Upper lobe of left lung (tissue), 6 donors: ENCODE measurements around the gene EMC8. TPM values are rescaled to one million over a fixed set of nuclear protein-coding genes. Genes with fewer than 3 reads are reported as not detected.
"Not testable (repeated sequence)": the region's sequence is repeated elsewhere in the genome, so short reads cannot be mapped to it uniquely, and the experiment has no call there.

Source experiments
- ATAC-seq, 2 donors: fragments of 200-7000 bp; cut with Tn5 transposase; one replicate each; pipeline ENCODE4 v1.9.1; 2022; ENCODE audit warnings: mild to moderate bottlenecking in 2 of 2, moderate library complexity in 2 of 2; ENCODE audit not compliant: low FRiP score in 2 of 2
- DNase-seq, 2 donors: peaks; one replicate each; pipeline ENCODE4 v3.0.0-alpha.2; 2019 to 2020
- H3K27ac ChIP-seq, 4 donors: fragments of 200-600 bp; sonication (generic); one replicate each; pipeline ENCODE4 v1.5.1; 2016 to 2019
- H3K27me3 ChIP-seq, 4 donors: fragments of 200-600 bp; sonication (generic); one replicate each; pipeline ENCODE4 v1.5.1; 2017 to 2019
- H3K36me3 ChIP-seq, 4 donors: fragments of 200-600 bp; sonication (generic); one replicate each; pipeline ENCODE4 v1.5.1; 2016 to 2019
- H3K4me1 ChIP-seq, 4 donors: fragments of 200-600 bp; sonication (generic); one replicate each; pipeline ENCODE4 v1.5.1; 2018 to 2019
- H3K4me3 ChIP-seq, 4 donors: fragments of 200-600 bp; sonication (generic); one replicate each; pipeline ENCODE4 v1.5.1; 2017 to 2019; ENCODE audit warnings: mild to moderate bottlenecking in 2 of 4, moderate library complexity in 1 of 4
- H3K9me3 ChIP-seq, 4 donors: fragments of 200-600 bp; sonication (generic); one replicate each; pipeline ENCODE4 v1.5.1; 2018 to 2019
- CTCF ChIP-seq, 6 experiments: fragments of 450-650 bp in 4 of 6; fragments of 200-600 bp in 2 of 6; sonication (generic) in 2 of 6; IDR thresholded peaks; one replicate each; pipeline ENCODE4 v1.5.1; 2016 to 2019; ENCODE audit warnings: antibody characterized with exemption in 6 of 6
- EP300 ChIP-seq, 4 donors: sonication (generic); formaldehyde crosslinking; IDR thresholded peaks; one replicate each; pipeline ENCODE4 v1.5.1; 2017; ENCODE audit warnings: antibody characterized with exemption in 4 of 4, control low read depth in 2 of 4
- POLR2A ChIP-seq, 4 donors: fragments of 450-650 bp; IDR thresholded peaks; one replicate each; pipeline ENCODE4 v1.5.1; 2016 to 2017; ENCODE audit warnings: antibody characterized with exemption in 4 of 4, mild to moderate bottlenecking in 2 of 4
- POLR2AphosphoS5 ChIP-seq, 2 donors: sonication (generic); formaldehyde crosslinking; IDR thresholded peaks; one replicate each; pipeline ENCODE4 v1.5.1; 2017; ENCODE audit warnings: antibody characterized with exemption in 2 of 2
- WGBS, 2 donors: methylation state at CpG; one replicate each; pipeline ENCODE4 v1.1.5; 2017 to 2018; 5-methylcytosine and 5-hydroxymethylcytosine counted together
- total RNA-seq, 6 donors: library from RNA; depleted of rRNA in 4 of 6; stranded (reverse); fragments of >200 nt in 4 of 6; gene quantifications; one replicate each; pipeline versions ENCODE4 v1.1.0 to v1.2.1, GENCODE V29; 2016 to 2021
- donor health status: DM: no; HTN: no; CAD: no; lungs with moderate emphysema.
- donor health status: DM: no; HTN: yes; CAD: no; lungs with severe emphysema.

EMC8 gene
- total RNA-seq, 6 donors from 2014 or later: 15.8 to 39.8 (median 25.6) TPM

GRCh38 chr16:85809645-85810044, 10.3 kb upstream of the EMC8 start:
- no peak for TF ChIP-seq POLR2AphosphoS5 (IDR thresholded peaks at IDR 0.05)
- no peak for TF ChIP-seq EP300 (IDR thresholded peaks at IDR 0.05)
- TF ChIP-seq POLR2A (IDR thresholded peaks at IDR 0.05): no peak
- TF ChIP-seq CTCF (IDR thresholded peaks at IDR 0.05): no peak
- H3K4me3 ChIP-seq: no peak overlapping the region
- H3K36me3 ChIP-seq: peaks cover 12 to 27% (median 23%) of the 10 kb centered on the region in 4 donors
- no peaks in the 10 kb centered on the region for H3K9me3 ChIP-seq
- WGBS, 2 donors: 34 to 74% methylated on average over 2 to 10 of the region's 10 CpGs
- H3K27ac ChIP-seq: no peak overlapping the region
- DNase-seq (no peak), ATAC-seq (peak in 1 of 2 donors; percentile 16)
- H3K4me1 ChIP-seq: no peaks in the 10 kb centered on the region
- H3K27me3 ChIP-seq: no peaks in the 10 kb centered on the region

- Histone ChIP-seq H3K9me3 (no peaks in the 10 kb centered on the region), H3K36me3 (peaks cover 12 to 34% (median 28%) of the 10 kb centered on the region in 4 donors), H3K27me3 (no peaks in the 10 kb centered on the region), H3K4me1 (no peaks in the 10 kb centered on the region), H3K27ac (no peak overlapping the region), H3K4me3 (no peak overlapping the region)
- DNase-seq (no peak), ATAC-seq (no peak)
- WGBS, 2 donors: 91 to 97% methylated on average over 7 of the region's 7 CpGs
- TF ChIP-seq CTCF (IDR thresholded peaks at IDR 0.05) (no peak), POLR2A (IDR thresholded peaks at IDR 0.05) (no peak), EP300 (IDR thresholded peaks at IDR 0.05) (no peak), POLR2AphosphoS5 (IDR thresholded peaks at IDR 0.05) (no peak)
Measured at GRCh38 chr16:85808926-85809325, 9.6 kb upstream of the EMC8 start.

GRCh38 chr16:85808104-85808503, 8.8 kb upstream of the EMC8 start:
- not testable (repeated sequence) for DNase-seq
- WGBS, 2 donors: 90 to 95% methylated on average over 2 to 4 of the region's 27 CpGs

GRCh38 chr16:85807340-85807739, 8.0 kb upstream of the EMC8 start:
- H3K9me3 ChIP-seq, H3K4me3 ChIP-seq, DNase-seq, ATAC-seq, H3K27ac ChIP-seq, H3K4me1 ChIP-seq, H3K27me3 ChIP-seq: not testable (repeated sequence)
- whole genome bisulfite sequencing, 2 donors: 87 to 91% methylated on average over 5 to 6 of the region's 6 CpGs
- peaks cover 12 to 50% (median 44%) of the 10 kb centered on the region in 4 donors for H3K36me3 ChIP-seq

More at GRCh38 chr16:85808104-85808503, 8.8 kb upstream of the EMC8 start:
- H3K36me3 ChIP-seq: peaks cover 12 to 42% (median 37%) of the 10 kb centered on the region in 4 donors
- not testable (repeated sequence) for ATAC-seq, H3K4me3 ChIP-seq, H3K4me1 ChIP-seq, H3K9me3 ChIP-seq, H3K27ac ChIP-seq, H3K27me3 ChIP-seq

GRCh38 chr16:85806539-85806938, 7.2 kb upstream of the EMC8 start:
- TF ChIP-seq EP300 (IDR thresholded peaks at IDR 0.05) (no peak), POLR2AphosphoS5 (IDR thresholded peaks at IDR 0.05) (no peak), CTCF (IDR thresholded peaks at IDR 0.05) (no peak), POLR2A (IDR thresholded peaks at IDR 0.05) (no peak)
- H3K36me3 ChIP-seq: peaks cover 12 to 58% (median 50%) of the 10 kb centered on the region in 4 donors
- WGBS, 2 donors: 94 to 95% methylated on average over 11 of the region's 11 CpGs
- ATAC-seq (no peak), DNase-seq (no peak)
- H3K27ac ChIP-seq: no peak overlapping the region
- no peak overlapping the region for H3K4me3 ChIP-seq
- H3K4me1 ChIP-seq: peaks cover 0 to 6% (median 0%) of the 10 kb centered on the region in 4 donors
- H3K9me3 ChIP-seq: no peaks in the 10 kb centered on the region
- H3K27me3 ChIP-seq: no peaks in the 10 kb centered on the region

GRCh38 chr16:85805442-85806045, 6.2 kb upstream of the EMC8 start:
- Histone ChIP-seq H3K36me3 (peaks cover 12 to 63% (median 51%) of the 10 kb centered on the region in 4 donors), H3K9me3 (no peaks in the 10 kb centered on the region), H3K27ac (no peak overlapping the region), H3K27me3 (no peaks in the 10 kb centered on the region), H3K4me3 (no peak overlapping the region), H3K4me1 (peaks cover 6 to 14% (median 7%) of the 10 kb centered on the region in 4 donors)
- TF ChIP-seq POLR2A (IDR thresholded peaks at IDR 0.05) (no peak), EP300 (IDR thresholded peaks at IDR 0.05) (no peak), POLR2AphosphoS5 (IDR thresholded peaks at IDR 0.05) (no peak)
- DNase-seq: no peak
- peak in 1 of 2 donors; percentile 23 for ATAC-seq
- WGBS, 2 donors: 84 to 89% methylated on average over 17 to 18 of the region's 18 CpGs
